Prostate gland (tissue), 2 donors: ENCODE data around the gene RASGEF1B. TPM values are rescaled to one million over a fixed set of nuclear protein-coding genes. Genes with fewer than 3 reads are reported as not detected.

Experiments
- DNase-seq: peaks from one replicate; pipeline ENCODE4 v3.0.0-alpha.2; 2019; ENCODE audit warnings: low spot score
- H3K27ac ChIP-seq, 2 donors: fragments of 200-600 bp; sonication (generic); 2 replicates each; pipeline ENCODE4 v1.5.1; 2017 to 2019
- H3K27me3 ChIP-seq: fragments of 200-600 bp; sonication (generic); replicated peaks from 2 replicates; pipeline ENCODE4 v1.5.1; 2019; ENCODE audit not compliant: insufficient read depth
- H3K36me3 ChIP-seq, 2 donors: fragments of 200-600 bp; sonication (generic); 1 replicate in 1 of 2; 2 replicates in 1 of 2; pipeline versions ENCODE4 v1.5.1 to v1.8.1; 2017 to 2019
- H3K4me1 ChIP-seq: fragments of 200-600 bp; sonication (generic); replicated peaks from 2 replicates; pipeline ENCODE4 v1.5.1; 2019
- H3K4me3 ChIP-seq, 2 donors: fragments of 200-600 bp; sonication (generic); 2 replicates each; pipeline ENCODE4 v1.5.1; 2017 to 2019
- H3K9me3 ChIP-seq: fragments of 200-600 bp; sonication (generic); 2 replicates; pipeline ENCODE4 v1.5.1; 2017
- POLR2A ChIP-seq: fragments of 450-650 bp; IDR thresholded peaks from one replicate; pipeline ENCODE4 v1.6.1; 2016; ENCODE audit warnings: antibody characterized with exemption, mild to moderate bottlenecking
- POLR2AphosphoS5 ChIP-seq: sonication (generic); formaldehyde crosslinking; IDR thresholded peaks from one replicate; pipeline ENCODE4 v1.6.1; 2017; ENCODE audit warnings: antibody characterized with exemption
- WGBS: methylation state at CpG from one replicate; pipeline ENCODE4 v1.1.5; 2018; 5-methylcytosine and 5-hydroxymethylcytosine counted together
- intact Hi-C: fragments of 100-400 bp; cut with DNase I; formaldehyde crosslinking; loops from one replicate; pipeline ENCODE4 v1.14.2; 2022
- total RNA-seq, 2 donors: library from RNA; depleted of rRNA; stranded (reverse); fragments of >200 nt; gene quantifications; one replicate each; pipeline ENCODE4 v1.1.0, GENCODE V29; 2016
- TF ChIP-seq, protein P1 (sequence below), 4 experiments: fragments of 200-600 bp in 2 of 4; fragments of 450-650 bp in 2 of 4; sonication (generic) in 2 of 4; IDR thresholded peaks; 1 replicate in 3 of 4; 2 replicates in 1 of 4; pipeline ENCODE4 v1.5.1; 2016 to 2019; ENCODE audit warnings: antibody characterized with exemption in 4 of 4, mild to moderate bottlenecking in 2 of 4, moderate library complexity in 2 of 4

Gene RASGEF1B
- total RNA-seq, 2 donors from 2014 or later: 16.4 TPM

DNA sequence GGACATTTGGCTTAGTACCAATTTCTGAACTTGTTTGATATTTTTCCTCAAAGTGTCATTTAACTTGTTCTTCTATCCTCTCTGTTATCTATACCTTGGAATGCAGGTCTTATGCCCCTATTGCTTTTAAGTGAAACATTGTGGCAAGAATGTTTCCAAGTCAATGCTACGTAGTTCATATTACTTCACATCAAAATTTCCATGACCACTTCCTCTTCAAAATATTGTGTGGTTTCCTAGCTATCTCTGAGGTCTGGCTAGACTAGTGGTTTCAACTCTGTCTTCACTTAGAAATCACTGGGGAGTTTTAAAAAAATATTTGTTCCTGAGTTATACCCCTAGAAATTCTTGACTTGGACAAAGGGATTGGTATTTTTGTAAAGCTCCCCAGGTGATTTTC lies 20.2 kb upstream of the RASGEF1B start:
- TF ChIP-seq, protein P1, sequence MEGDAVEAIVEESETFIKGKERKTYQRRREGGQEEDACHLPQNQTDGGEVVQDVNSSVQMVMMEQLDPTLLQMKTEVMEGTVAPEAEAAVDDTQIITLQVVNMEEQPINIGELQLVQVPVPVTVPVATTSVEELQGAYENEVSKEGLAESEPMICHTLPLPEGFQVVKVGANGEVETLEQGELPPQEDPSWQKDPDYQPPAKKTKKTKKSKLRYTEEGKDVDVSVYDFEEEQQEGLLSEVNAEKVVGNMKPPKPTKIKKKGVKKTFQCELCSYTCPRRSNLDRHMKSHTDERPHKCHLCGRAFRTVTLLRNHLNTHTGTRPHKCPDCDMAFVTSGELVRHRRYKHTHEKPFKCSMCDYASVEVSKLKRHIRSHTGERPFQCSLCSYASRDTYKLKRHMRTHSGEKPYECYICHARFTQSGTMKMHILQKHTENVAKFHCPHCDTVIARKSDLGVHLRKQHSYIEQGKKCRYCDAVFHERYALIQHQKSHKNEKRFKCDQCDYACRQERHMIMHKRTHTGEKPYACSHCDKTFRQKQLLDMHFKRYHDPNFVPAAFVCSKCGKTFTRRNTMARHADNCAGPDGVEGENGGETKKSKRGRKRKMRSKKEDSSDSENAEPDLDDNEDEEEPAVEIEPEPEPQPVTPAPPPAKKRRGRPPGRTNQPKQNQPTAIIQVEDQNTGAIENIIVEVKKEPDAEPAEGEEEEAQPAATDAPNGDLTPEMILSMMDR (IDR thresholded peaks at IDR 0.05): no peak
- no peak for TF ChIP-seq POLR2AphosphoS5
- TF ChIP-seq POLR2A: no peak

GRCh38 chr4:81490403-81491160 lies 18.9 kb upstream of the RASGEF1B start:
- TF ChIP-seq, protein P1 (IDR thresholded peaks at IDR 0.05): no peak
- intact Hi-C loops: no loop called here
- WGBS: 87% methylated on average over 2 of the region's 2 CpGs
- no peak for DNase-seq
- H3K9me3 ChIP-seq: no peaks in the 10 kb centered on the region
- H3K4me1 ChIP-seq: no peaks in the 10 kb centered on the region
- H3K36me3 ChIP-seq: no peaks in the 10 kb centered on the region
- H3K4me3 ChIP-seq: no peak overlapping the region
- H3K27ac ChIP-seq: no peak overlapping the region
- no peaks in the 10 kb centered on the region for H3K27me3 ChIP-seq

More for the DNA sequence above, 20.2 kb upstream of the RASGEF1B start:
- intact Hi-C loops: no loop called here
- WGBS: 68% methylated on average over 1 of the region's 1 CpG
- no peaks in the 10 kb centered on the region for H3K9me3 ChIP-seq
- no peaks in the 10 kb centered on the region for H3K4me1 ChIP-seq
- H3K4me3 ChIP-seq: no peak overlapping the region
- peak overlapping the region; percentile 54 to 68 for H3K27ac ChIP-seq
- no peak for DNase-seq
- no peaks in the 10 kb centered on the region for H3K36me3 ChIP-seq
- no peaks in the 10 kb centered on the region for H3K27me3 ChIP-seq

DNA sequence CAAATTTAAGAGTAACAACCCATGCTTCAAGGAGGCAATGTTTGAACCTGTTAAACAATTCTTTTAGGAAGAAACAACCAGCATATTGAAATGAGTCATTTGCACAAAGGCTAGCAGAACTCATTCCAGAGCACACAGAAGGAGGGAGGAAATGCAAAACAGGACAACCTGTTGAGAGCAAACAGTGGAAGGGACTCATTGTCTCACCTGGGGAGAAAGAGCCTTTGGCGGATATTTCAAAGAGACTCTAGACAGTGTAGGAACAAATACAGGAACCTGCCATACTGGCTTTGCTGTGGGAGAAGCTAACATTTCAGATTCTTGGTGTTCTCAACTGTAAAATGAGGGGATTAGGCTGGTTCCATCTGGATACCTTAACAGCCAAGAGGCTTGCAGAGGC lies 14.8 kb upstream of the RASGEF1B start:
- WGBS: 53% methylated on average over 1 of the region's 1 CpG
- no peak overlapping the region for H3K4me3 ChIP-seq

GRCh38 chr4:81485310-81485980 lies 13.7 kb upstream of the RASGEF1B start:
- Histone ChIP-seq H3K27ac (no peak overlapping the region), H3K4me1 (no peaks in the 10 kb centered on the region), H3K4me3 (no peak overlapping the region), H3K36me3 (no peaks in the 10 kb centered on the region), H3K27me3 (no peaks in the 10 kb centered on the region), H3K9me3 (no peaks in the 10 kb centered on the region)
- DNase-seq: no peak
- WGBS: 86% methylated on average over 5 of the region's 5 CpGs
- intact Hi-C loops: no loop called here
- TF ChIP-seq, protein P1 (IDR thresholded peaks at IDR 0.05): no peak
- TF ChIP-seq POLR2A (no peak), POLR2AphosphoS5 (no peak)

More for the DNA sequence above, 14.8 kb upstream of the RASGEF1B start:
- no peaks in the 10 kb centered on the region for H3K27me3 ChIP-seq
- H3K27ac ChIP-seq: peak overlapping the region; percentile 44 to 46
- no peak for TF ChIP-seq POLR2A
- TF ChIP-seq POLR2AphosphoS5: peak; percentile 54
- TF ChIP-seq, protein P1 (IDR thresholded peaks at IDR 0.05): no peak
- DNase-seq: peak; percentile 36
- H3K4me1 ChIP-seq: no peaks in the 10 kb centered on the region
- no peaks in the 10 kb centered on the region for H3K36me3 ChIP-seq
- intact Hi-C loops: no loop called here
- H3K9me3 ChIP-seq: no peaks in the 10 kb centered on the region

- DNase-seq: no peak
- TF ChIP-seq POLR2AphosphoS5: no peak
- TF ChIP-seq POLR2A: no peak
- TF ChIP-seq, protein P1 (IDR thresholded peaks at IDR 0.05): no peak
- Histone ChIP-seq H3K4me3 (no peak overlapping the region), H3K36me3 (no peaks in the 10 kb centered on the region), H3K27me3 (no peaks in the 10 kb centered on the region), H3K4me1 (no peaks in the 10 kb centered on the region), H3K9me3 (no peaks in the 10 kb centered on the region), H3K27ac (no peak overlapping the region)
- intact Hi-C loops: no loop called here
- 77% methylated on average over 3 of the region's 3 CpGs for WGBS
Measured at GRCh38 chr4:81482326-81482725, 10.6 kb upstream of the RASGEF1B start.
